ENCODE measurements around the gene ELSPBP1. TPM values are rescaled to one million over a fixed set of nuclear protein-coding genes. Genes with fewer than 3 reads are reported as not detected.

The ELSPBP1 gene
- total and polyA plus RNA-seq, 2 donors from 2014 or later: not detected

GRCh38 chr19:48023518-48023917 lies 29.1 kb downstream of the ELSPBP1 start:
- FAIRE-seq (no peak), DNase-seq (no peak)
- Histone ChIP-seq H3K9ac (ENCODE audit: low read length in 3 of 3) (no peak overlapping the region), H3K27ac (ENCODE audit: low read depth in 2 of 2, low read length in 2 of 2) (no peak overlapping the region), H3K9me3 (ENCODE audit: control insufficient read depth in 2 of 3, insufficient read depth in 1 of 3, low read length in 3 of 3) (no peaks in the 10 kb centered on the region), H3K4me1 (ENCODE audit: control insufficient read depth in 2 of 3, insufficient read depth in 2 of 3, low read depth in 1 of 3, low read length in 3 of 3) (no peaks in the 10 kb centered on the region), H3K36me3 (ENCODE audit: control insufficient read depth in 2 of 3, insufficient read depth in 3 of 3, low read length in 3 of 3) (no peaks in the 10 kb centered on the region), H3K27me3 (ENCODE audit: control insufficient read depth, insufficient read depth, low read length) (no peaks in the 10 kb centered on the region), H3K4me3 (ENCODE audit: low read length in 3 of 3) (no peak overlapping the region)
- TF ChIP-seq CTCF (IDR thresholded peaks at IDR 0.05; ENCODE audit: borderline replicate concordance, extremely low read depth, insufficient read depth): no peak
- intact Hi-C loops (cut with DNase I): no loop called here

- FAIRE-seq (no peak), DNase-seq (no peak)
- H3K4me3 ChIP-seq (ENCODE audit: low read length in 3 of 3): no peak overlapping the region
- H3K9me3 ChIP-seq (ENCODE audit: control insufficient read depth in 2 of 3, insufficient read depth in 1 of 3, low read length in 3 of 3): no peaks in the 10 kb centered on the region
- H3K27me3 ChIP-seq (ENCODE audit: control insufficient read depth, insufficient read depth, low read length): no peaks in the 10 kb centered on the region
- H3K36me3 ChIP-seq (ENCODE audit: control insufficient read depth in 2 of 3, insufficient read depth in 3 of 3, low read length in 3 of 3): no peaks in the 10 kb centered on the region
- no peak overlapping the region for H3K9ac ChIP-seq (ENCODE audit: low read length in 3 of 3)
- intact Hi-C loops (cut with DNase I): no loop called here
- no peak for TF ChIP-seq CTCF (IDR thresholded peaks at IDR 0.05; ENCODE audit: borderline replicate concordance, extremely low read depth, insufficient read depth)
- no peaks in the 10 kb centered on the region for H3K4me1 ChIP-seq (ENCODE audit: control insufficient read depth in 2 of 3, insufficient read depth in 2 of 3, low read depth in 1 of 3, low read length in 3 of 3)
- no peak overlapping the region for H3K27ac ChIP-seq (ENCODE audit: low read depth in 2 of 2, low read length in 2 of 2)
Observed at GRCh38 chr19:48025480-48025879, 31.0 kb downstream of the ELSPBP1 start.

- TF ChIP-seq CTCF (IDR thresholded peaks at IDR 0.05; ENCODE audit: borderline replicate concordance, extremely low read depth, insufficient read depth): no peak
- DNase-seq (no peak), FAIRE-seq (no peak)
- intact Hi-C loops (cut with DNase I): no loop called here
- Histone ChIP-seq H3K36me3 (ENCODE audit: control insufficient read depth in 2 of 3, insufficient read depth in 3 of 3, low read length in 3 of 3) (no peaks in the 10 kb centered on the region), H3K27me3 (ENCODE audit: control insufficient read depth, insufficient read depth, low read length) (no peaks in the 10 kb centered on the region), H3K9ac (ENCODE audit: low read length in 3 of 3) (no peak overlapping the region), H3K9me3 (ENCODE audit: control insufficient read depth in 2 of 3, insufficient read depth in 1 of 3, low read length in 3 of 3) (no peaks in the 10 kb centered on the region), H3K27ac (ENCODE audit: low read depth in 2 of 2, low read length in 2 of 2) (no peak overlapping the region), H3K4me3 (ENCODE audit: low read length in 3 of 3) (no peak overlapping the region), H3K4me1 (ENCODE audit: control insufficient read depth in 2 of 3, insufficient read depth in 2 of 3, low read depth in 1 of 3, low read length in 3 of 3) (no peaks in the 10 kb centered on the region)
Observed at GRCh38 chr19:48029431-48029830, 35.0 kb downstream of the ELSPBP1 start.

GRCh38 chr19:48030073-48030472 lies 35.6 kb downstream of the ELSPBP1 start:
- no peak for DNase-seq
- intact Hi-C loops (cut with DNase I): no loop called here

More at GRCh38 chr19:48030073-48030472, 35.6 kb downstream of the ELSPBP1 start:
- Histone ChIP-seq H3K9me3 (ENCODE audit: control insufficient read depth in 2 of 3, insufficient read depth in 1 of 3, low read length in 3 of 3) (no peaks in the 10 kb centered on the region), H3K4me3 (ENCODE audit: low read length in 3 of 3) (no peak overlapping the region), H3K27me3 (ENCODE audit: control insufficient read depth, insufficient read depth, low read length) (no peaks in the 10 kb centered on the region), H3K36me3 (ENCODE audit: control insufficient read depth in 2 of 3, insufficient read depth in 3 of 3, low read length in 3 of 3) (no peaks in the 10 kb centered on the region), H3K9ac (ENCODE audit: low read length in 3 of 3) (no peak overlapping the region), H3K4me1 (ENCODE audit: control insufficient read depth in 2 of 3, insufficient read depth in 2 of 3, low read depth in 1 of 3, low read length in 3 of 3) (no peaks in the 10 kb centered on the region), H3K27ac (ENCODE audit: low read depth in 2 of 2, low read length in 2 of 2) (no peak overlapping the region)
- no peak for TF ChIP-seq CTCF (IDR thresholded peaks at IDR 0.05; ENCODE audit: borderline replicate concordance, extremely low read depth, insufficient read depth)
- FAIRE-seq: no peak

Data from kidney (tissue), 14 donors.